Suprapubic skin (tissue), 4 donors: Measurements from ENCODE around the gene GLIS1.

ENCODE experiments used
- CTCF ChIP-seq, 2 donors: fragments of 200-600 bp in 1 of 2; fragments of 450-650 bp in 1 of 2; sonication (generic) in 1 of 2; IDR thresholded peaks; one replicate each; pipeline ENCODE4 v1.5.1; 2016 to 2019; ENCODE audit warnings: antibody characterized with exemption in 2 of 2, mild to moderate bottlenecking in 1 of 2, moderate library complexity in 1 of 2
- EP300 ChIP-seq: sonication (generic); formaldehyde crosslinking; IDR thresholded peaks from one replicate; pipeline ENCODE4 v1.6.1; 2017; ENCODE audit warnings: antibody characterized with exemption
- POLR2A ChIP-seq, 2 donors: fragments of 450-650 bp; IDR thresholded peaks; one replicate each; pipeline ENCODE4 v1.6.1; 2017; ENCODE audit warnings: antibody characterized with exemption in 2 of 2, mild to moderate bottlenecking in 2 of 2, moderate library complexity in 2 of 2
- POLR2AphosphoS5 ChIP-seq, 3 donors: sonication (generic); formaldehyde crosslinking; IDR thresholded peaks; one replicate each; pipeline ENCODE4 v1.6.1; 2017; ENCODE audit warnings: antibody characterized with exemption in 3 of 3

- no peak for TF ChIP-seq CTCF (IDR thresholded peaks at IDR 0.05)
- no peak for TF ChIP-seq POLR2A (IDR thresholded peaks at IDR 0.05)
- TF ChIP-seq EP300, result no peak
- no peak for TF ChIP-seq POLR2AphosphoS5 (IDR thresholded peaks at IDR 0.05)
Observed at GRCh38 chr1:53685272-53686051, 53.5 kb downstream of the GLIS1 start.
